ENCODE results near the gene AIFM3. TPM values are rescaled to one million over a fixed set of nuclear protein-coding genes. Genes with fewer than 3 reads are reported as not detected.

The AIFM3 gene
- total and polyA plus RNA-seq, 2 experiments from 2014 or later = 0.65 TPM; not detected in 1

DNA sequence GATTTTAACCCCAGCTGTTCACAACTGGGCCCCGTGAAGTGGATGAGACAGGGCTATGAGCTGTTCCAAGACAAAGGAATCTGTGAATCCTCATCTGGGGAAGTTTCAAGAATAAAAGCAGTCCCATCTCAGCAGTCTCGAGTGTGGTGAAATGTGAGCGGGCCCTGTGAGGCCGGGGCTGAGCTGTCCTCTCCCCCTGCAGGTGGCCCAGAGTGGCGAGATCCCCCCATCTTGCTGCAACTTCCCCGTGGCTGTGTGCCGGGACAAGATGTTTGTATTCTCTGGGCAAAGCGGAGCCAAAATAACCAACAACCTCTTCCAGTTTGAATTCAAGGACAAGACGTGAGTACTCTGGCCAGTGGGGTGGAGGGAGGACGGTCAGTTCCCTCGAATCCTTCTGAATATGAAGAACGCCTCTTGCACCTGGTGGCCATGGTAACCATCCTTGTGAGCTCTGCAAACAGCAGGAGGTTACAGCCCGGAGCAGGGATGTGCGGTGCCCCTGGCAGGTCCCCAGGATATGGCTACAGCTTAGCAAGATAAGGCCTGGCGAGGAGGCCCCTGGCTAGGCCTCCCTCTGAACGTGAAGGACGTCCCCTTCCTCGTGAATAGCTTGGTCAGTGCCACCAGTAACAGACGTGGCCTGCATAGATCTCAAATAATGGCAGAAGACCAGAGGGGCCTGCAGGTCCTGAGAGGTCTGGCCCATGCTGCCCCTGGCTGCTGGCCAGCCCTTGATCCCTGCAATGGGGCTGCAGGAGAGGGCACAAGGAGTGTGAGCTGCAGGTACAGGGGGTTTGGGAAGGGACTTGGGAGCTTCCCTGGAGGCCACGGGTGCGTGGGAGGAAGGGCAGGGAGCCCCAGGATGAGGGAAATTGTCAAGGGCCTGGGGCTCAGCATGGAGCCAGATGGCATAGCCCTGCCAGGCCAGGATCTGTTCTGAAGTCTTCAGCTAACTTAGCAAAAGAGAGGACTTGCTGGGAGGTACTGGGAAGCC is 23.4 kb downstream of the AIFM3 start:
- in situ Hi-C loops (cut with MboI) = no loop called here
- Histone ChIP-seq H3K79me2 (ENCODE audit: insufficient read depth) (peaks cover 2% of the 10 kb centered on the region; the same call in 1 of the 2 replicates), H3K9me2 (ENCODE audit: insufficient read depth) (no peaks in the 10 kb centered on the region), H3K36me3 (ENCODE audit: low read depth) (peaks cover 4% of the 10 kb centered on the region; the same call in 1 of the 2 replicates), H3K4me2 (ENCODE audit: unreplicated experiment) (no peak overlapping the region), H4K20me1 (ENCODE audit: insufficient read depth) (no peaks in the 10 kb centered on the region), H3K9ac (no peak overlapping the region), H3K27me3 (replicated peaks; ENCODE audit: insufficient read depth) (no peaks in the 10 kb centered on the region), H3K4me3 (no peak overlapping the region), H3F3A (ENCODE audit: insufficient read depth) (no peaks in the 10 kb centered on the region), H3K4me1 (ENCODE audit: insufficient read depth) (no peaks in the 10 kb centered on the region), H2AFZ (no peak overlapping the region), H3K9me3 (ENCODE audit: low read depth) (no peaks in the 10 kb centered on the region), H3K27ac (no peak overlapping the region)
- DNase-seq = no peak
- WGBS, 2 experiments (ENCODE audit: low coverage in 1 of 2, low lambda C conversion rate in 2 of 2, missing lambda C conversion rate in 2 of 2) = 81 to 82% methylated on average over 21 of the region's 21 CpGs
- no peak for TF ChIP-seq EZH2 (IDR thresholded peaks at IDR 0.05; ENCODE audit: insufficient read depth, poor library complexity, severe bottlenecking)
- TF ChIP-seq EZH2phosphoT487 (IDR thresholded peaks at IDR 0.05; ENCODE audit: insufficient read depth, low read depth) = no peak

DNA sequence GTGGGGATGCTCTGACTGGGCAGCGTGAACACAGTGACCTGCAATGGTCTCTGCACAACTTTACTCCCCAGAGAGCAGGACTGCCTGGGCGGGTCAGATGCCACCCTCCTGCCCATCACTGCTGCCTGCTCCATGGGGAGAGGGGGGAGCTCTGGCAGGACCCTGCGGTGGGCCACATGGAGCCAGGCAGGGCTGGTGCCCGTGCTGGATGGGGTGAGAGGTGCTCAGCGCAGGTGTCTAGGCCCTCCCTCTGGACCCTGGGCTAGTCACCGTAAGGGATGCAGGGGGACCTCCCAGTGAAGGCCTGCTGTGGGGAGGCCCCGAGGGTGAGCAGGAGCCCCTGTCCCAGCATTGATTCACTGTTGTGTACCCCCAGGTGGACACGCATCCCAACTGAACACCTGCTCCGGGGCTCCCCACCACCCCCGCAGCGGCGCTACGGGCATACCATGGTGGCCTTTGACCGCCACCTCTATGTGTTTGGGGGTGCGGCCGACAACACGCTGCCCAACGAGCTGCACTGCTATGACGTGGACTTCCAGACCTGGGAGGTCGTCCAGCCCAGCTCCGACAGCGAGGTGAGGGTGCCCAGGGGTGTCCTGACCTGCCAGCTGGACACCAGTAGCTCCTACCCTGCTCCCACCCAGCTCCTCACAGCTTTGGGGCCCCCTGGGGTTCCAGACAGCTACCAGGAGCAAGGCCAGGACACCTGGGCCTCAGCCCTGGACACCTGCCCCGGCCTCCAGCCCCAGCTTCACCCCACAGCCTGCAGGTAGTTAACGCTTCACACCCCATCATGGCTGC is 24.4 kb downstream of the AIFM3 start:
- H3F3A ChIP-seq (ENCODE audit: insufficient read depth) = no peaks in the 10 kb centered on the region
- peaks cover 4% of the 10 kb centered on the region; the same call in 1 of the 2 replicates for H3K36me3 ChIP-seq (ENCODE audit: low read depth)
- no peaks in the 10 kb centered on the region for H3K9me3 ChIP-seq (ENCODE audit: low read depth)
- WGBS, 2 experiments (ENCODE audit: low coverage in 1 of 2, low lambda C conversion rate in 2 of 2, missing lambda C conversion rate in 2 of 2) = 91% methylated on average over 24 of the region's 24 CpGs
- no peaks in the 10 kb centered on the region for H3K79me2 ChIP-seq (ENCODE audit: insufficient read depth)
- H3K9me2 ChIP-seq (ENCODE audit: insufficient read depth) = no peaks in the 10 kb centered on the region
- H2AFZ ChIP-seq = no peak overlapping the region
- no peaks in the 10 kb centered on the region for H3K4me1 ChIP-seq (ENCODE audit: insufficient read depth)
- H3K4me2 ChIP-seq (ENCODE audit: unreplicated experiment) = no peak overlapping the region
- H3K4me3 ChIP-seq = no peak overlapping the region
- TF ChIP-seq EZH2 (IDR thresholded peaks at IDR 0.05; ENCODE audit: insufficient read depth, poor library complexity, severe bottlenecking) = no peak
- no peak for TF ChIP-seq EZH2phosphoT487 (IDR thresholded peaks at IDR 0.05; ENCODE audit: insufficient read depth, low read depth)
- H3K27me3 ChIP-seq (replicated peaks; ENCODE audit: insufficient read depth) = no peaks in the 10 kb centered on the region
- no peak overlapping the region for H3K27ac ChIP-seq
- no peaks in the 10 kb centered on the region for H4K20me1 ChIP-seq (ENCODE audit: insufficient read depth)
- in situ Hi-C loops (cut with MboI) = no loop called here
- no peak overlapping the region for H3K9ac ChIP-seq
- no peak for DNase-seq

DNA sequence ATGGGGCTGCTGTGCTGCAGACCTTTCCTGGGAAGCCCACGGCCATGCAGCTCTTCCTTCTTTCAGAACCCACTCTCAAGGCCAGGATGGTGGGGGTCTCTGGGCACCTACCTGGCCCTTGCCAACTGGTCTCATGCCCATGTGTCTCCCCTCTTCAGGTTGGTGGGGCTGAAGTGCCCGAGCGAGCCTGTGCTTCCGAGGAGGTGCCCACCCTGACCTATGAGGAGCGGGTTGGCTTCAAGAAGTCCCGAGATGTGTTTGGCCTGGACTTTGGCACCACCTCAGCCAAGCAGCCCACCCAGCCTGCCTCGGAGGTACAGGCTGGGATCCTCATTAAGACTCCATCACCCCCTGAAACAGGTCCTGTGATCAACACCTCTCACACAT is 25.0 kb downstream of the AIFM3 start:
- Histone ChIP-seq H3K27ac (no peak overlapping the region), H3K79me2 (ENCODE audit: insufficient read depth) (no peaks in the 10 kb centered on the region), H3K4me2 (ENCODE audit: unreplicated experiment) (no peak overlapping the region), H3K36me3 (ENCODE audit: low read depth) (peaks cover under 1% of the 10 kb centered on the region; the same call in 1 of the 2 replicates), H2AFZ (no peak overlapping the region), H3K4me3 (no peak overlapping the region), H3K27me3 (replicated peaks; ENCODE audit: insufficient read depth) (no peaks in the 10 kb centered on the region), H4K20me1 (ENCODE audit: insufficient read depth) (no peaks in the 10 kb centered on the region), H3K9me2 (ENCODE audit: insufficient read depth) (no peaks in the 10 kb centered on the region), H3K4me1 (ENCODE audit: insufficient read depth) (no peaks in the 10 kb centered on the region), H3F3A (ENCODE audit: insufficient read depth) (no peaks in the 10 kb centered on the region), H3K9ac (no peak overlapping the region), H3K9me3 (ENCODE audit: low read depth) (no peaks in the 10 kb centered on the region)
- in situ Hi-C loops (cut with MboI) = no loop called here
- WGBS, 2 experiments (ENCODE audit: low coverage in 1 of 2, low lambda C conversion rate in 2 of 2, missing lambda C conversion rate in 2 of 2) = 83% methylated on average over 7 of the region's 7 CpGs
- no peak for DNase-seq
- TF ChIP-seq EZH2 (IDR thresholded peaks at IDR 0.05; ENCODE audit: insufficient read depth, poor library complexity, severe bottlenecking) = no peak
- no peak for TF ChIP-seq EZH2phosphoT487 (IDR thresholded peaks at IDR 0.05; ENCODE audit: insufficient read depth, low read depth)

Measured in GM23248 (cell line).